Hematopoietic multipotent progenitor cell (in vitro differentiated cells): ENCODE measurements around the gene RIOK3. TPM values are rescaled to one million over a fixed set of nuclear protein-coding genes. Genes with fewer than 3 reads are reported as not detected.
A peak's percentile ranks its signal among the peaks of the same experiment; 100 is the strongest.
"Not testable (repeated sequence)": the region's sequence is repeated elsewhere in the genome, so short reads cannot be mapped to it uniquely, and the experiment has no call there.

Experiments used
- DNase-seq, 3 donors: peaks; one replicate each; pipeline ENCODE4 v3.0.0-alpha.2; 2011 to 2015; ENCODE audit warnings: low read depth in 2 of 3, low spot score in 2 of 3
- total RNA-seq: library from RNA; depleted of rRNA; stranded (reverse); fragments of >200 nt; gene quantifications from one replicate; pipeline ENCODE4 v1.2.3, GENCODE V29; 2012

Gene RIOK3, protein sequence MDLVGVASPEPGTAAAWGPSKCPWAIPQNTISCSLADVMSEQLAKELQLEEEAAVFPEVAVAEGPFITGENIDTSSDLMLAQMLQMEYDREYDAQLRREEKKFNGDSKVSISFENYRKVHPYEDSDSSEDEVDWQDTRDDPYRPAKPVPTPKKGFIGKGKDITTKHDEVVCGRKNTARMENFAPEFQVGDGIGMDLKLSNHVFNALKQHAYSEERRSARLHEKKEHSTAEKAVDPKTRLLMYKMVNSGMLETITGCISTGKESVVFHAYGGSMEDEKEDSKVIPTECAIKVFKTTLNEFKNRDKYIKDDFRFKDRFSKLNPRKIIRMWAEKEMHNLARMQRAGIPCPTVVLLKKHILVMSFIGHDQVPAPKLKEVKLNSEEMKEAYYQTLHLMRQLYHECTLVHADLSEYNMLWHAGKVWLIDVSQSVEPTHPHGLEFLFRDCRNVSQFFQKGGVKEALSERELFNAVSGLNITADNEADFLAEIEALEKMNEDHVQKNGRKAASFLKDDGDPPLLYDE
- 28.3 TPM for total RNA-seq

DNA sequence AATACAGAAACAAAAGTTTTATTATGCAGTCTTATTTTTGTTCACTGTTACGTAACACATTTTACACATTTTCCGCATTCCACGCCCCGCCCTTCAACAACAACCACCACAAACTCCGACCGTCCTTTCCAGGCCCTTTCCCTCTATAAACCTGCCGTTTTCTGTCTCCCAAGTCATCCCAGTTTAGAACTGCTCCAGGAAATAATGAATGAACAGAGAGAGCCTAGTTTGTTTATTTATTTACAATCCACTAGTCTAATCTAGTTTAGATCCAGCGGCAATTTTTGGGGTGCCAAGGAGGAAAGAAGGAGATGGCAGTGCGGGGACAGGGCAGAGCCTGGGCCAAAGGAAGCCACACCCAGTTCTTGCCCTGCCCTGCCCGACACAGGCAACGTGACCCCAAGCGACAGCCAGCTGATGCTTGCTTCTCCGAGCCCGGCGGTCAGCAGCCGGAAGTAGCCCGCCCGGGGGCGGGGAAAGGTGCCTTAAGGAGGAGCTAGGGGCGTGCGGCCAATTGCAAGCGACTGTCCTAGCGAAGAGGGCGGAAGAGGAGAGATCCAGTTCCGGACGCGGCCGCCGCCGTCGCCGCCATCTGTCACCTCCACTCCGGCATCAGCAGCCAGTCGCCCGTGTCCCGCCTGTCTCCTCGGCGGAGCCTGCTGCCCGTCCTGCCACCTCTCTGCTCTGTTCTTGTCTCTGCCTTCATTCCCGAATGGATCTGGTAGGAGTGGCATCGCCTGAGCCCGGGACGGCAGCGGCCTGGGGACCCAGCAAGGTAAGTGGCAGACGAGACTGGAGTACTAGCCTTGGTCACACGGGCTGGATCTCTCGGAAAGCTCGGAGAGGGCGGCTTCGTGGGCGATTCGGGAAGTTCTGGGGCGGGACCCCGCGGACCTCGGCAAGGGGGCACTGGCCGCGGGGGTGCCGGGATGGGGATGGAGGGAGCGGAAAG lies at the start of gene RIOK3:
RIOK3 (plus strand) TSS at position 560 of the 952 bp plus-strand sequence; CDS start at position 713, 153 bp downstream.
- peak; percentile 66 to 94 (median 94) for DNase-seq

DNA sequence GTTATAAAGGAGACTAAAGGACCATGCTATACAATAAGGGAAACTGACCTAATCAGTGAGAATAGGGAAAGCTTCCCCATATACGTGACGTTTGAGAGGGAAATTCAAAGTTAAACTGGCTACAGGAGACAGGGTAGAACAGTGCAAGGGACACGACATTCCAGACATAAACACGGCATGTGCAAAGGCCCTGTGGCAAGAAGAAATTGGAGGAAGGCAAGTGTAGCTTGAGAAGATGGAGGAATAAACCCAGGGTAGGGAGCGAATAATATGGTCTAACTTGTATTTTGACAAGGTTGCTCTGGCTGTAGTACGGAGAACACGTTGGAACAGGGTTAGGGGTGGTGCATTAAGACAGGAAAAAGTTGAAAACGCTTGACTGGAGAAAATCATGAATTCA lies 49.8 kb upstream of the RIOK3 start:
- DNase-seq = no peak

DNA sequence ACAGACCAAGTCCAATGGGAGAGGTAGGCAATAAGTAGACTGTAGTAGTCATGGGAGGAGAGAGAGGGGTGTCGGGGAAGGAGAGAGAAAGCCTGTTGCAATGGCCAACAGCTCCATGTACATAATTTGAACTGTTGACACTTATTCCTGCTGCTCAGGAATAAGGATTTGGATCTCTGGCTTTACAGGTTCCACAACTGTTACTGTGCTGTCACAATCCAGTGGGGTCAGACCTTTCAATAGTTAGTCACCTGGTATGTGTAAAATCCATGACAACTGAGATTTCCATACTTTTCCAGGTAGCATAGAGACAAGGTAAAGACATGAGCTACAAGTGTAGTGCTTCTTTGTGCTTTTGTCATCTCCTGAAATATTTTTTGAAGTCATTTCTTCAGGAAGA lies 47.5 kb upstream of the RIOK3 start:
- DNase-seq = no peak

DNA sequence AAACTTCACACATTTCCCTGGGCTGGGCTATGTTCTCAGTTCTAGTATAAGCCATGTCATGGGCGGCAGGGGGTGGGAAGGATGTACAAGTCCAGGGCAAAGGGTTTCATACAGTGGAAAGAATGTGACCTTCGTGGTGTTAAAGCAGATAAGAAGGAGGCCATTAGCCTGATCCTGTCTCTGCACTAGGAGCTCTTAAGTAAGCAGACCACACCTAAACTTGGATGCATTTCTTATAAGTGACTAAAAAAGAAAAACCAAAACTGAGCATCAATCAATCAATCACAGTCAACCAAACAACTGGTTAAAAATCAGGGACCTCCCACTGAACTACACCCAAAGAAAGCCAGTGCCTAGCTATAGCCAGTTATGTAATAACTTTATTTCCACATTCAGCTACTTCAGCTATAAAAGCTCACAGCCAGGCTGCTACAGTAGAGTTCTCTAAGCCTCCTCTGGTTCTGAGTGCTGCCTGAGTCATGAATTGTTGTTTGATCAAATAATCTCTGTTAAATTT lies 46.8 kb upstream of the RIOK3 start:
- DNase-seq = no peak

DNA sequence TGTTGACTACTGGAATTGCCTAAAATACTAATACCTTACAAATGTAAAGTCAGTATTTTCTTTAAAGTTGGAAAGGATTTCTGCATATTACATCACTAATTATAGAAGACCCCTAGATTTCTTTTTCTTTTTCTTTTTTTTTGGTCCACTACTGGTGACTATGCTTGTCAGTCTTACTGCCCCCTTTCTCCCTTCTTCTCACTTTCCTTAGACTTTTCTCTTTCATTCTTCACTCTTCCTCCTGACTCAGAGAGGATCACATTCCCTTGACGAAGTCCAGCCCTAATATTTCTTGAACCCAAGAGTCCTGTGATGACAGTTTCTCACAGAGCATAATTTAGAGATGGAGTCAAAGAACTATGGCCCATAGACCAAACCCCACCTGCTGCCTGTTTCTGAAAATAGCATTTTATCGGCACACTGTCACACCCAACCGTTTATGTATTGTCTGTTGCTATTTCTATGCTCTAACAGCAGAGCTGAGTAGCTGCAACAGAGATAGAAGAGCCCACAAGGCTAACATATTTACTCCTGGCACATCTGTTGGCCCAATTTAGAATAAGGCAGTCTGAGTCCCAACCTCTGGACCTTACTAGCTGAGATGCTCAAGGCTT lies 40.6 kb upstream of the RIOK3 start:
- DNase-seq = no peak

DNA sequence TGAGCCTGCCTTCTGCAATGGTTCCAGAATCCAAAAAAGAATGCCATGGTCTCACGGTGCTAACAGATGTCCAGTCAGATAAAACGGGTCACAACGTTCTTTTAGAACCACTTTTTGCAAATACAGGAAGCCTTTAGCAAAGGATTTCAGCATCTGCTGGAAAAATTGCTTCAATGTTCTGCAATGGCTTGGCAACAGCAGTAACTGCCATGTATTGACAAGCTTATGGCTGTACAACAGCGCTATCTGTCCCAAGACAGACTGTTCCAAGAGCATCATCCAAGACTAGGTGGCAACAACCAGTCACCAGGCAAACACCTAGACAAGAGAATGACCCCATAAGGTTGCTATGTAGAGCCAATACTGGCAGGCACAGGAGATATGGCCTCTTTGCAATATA lies 37.6 kb upstream of the RIOK3 start:
- no peak for DNase-seq

DNA sequence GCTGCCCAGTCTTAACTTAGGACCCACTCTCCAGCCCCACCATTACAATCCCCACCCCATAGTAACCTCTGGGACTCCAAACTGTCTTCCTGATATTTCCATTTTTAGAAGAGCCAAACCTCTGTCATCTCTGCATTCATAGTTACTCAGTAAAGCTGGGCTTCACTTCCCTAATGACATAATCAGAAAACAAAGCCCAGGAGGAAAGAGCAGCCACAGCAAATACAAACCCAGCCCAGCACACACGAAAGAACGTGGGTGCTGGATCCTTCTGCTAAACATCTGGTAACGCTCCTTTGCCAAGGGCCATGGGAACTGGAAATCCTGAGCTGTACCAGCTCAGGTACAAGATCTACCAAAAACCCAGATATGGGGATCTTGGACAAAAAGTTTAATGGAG lies 36.8 kb upstream of the RIOK3 start:
- DNase-seq = no peak

DNA sequence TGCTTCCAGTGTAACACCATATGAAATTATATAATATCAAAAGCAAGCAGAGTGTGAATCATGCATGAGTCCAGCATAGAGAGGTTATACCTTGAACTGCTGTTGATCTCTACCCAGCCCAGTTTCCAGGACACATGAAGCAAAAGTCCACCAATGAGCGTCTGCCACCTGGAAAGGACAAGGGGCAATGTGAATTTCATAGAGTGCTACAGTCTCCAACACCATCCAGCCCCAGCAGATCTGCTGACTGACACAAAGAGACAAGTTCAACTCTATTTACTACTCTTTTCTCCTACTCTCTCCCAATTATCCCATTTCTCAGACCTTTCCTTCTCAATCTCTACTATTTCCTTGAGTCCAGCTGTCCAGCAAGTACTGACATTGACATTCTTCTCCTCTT lies 31.8 kb upstream of the RIOK3 start:
- no peak for DNase-seq

DNA sequence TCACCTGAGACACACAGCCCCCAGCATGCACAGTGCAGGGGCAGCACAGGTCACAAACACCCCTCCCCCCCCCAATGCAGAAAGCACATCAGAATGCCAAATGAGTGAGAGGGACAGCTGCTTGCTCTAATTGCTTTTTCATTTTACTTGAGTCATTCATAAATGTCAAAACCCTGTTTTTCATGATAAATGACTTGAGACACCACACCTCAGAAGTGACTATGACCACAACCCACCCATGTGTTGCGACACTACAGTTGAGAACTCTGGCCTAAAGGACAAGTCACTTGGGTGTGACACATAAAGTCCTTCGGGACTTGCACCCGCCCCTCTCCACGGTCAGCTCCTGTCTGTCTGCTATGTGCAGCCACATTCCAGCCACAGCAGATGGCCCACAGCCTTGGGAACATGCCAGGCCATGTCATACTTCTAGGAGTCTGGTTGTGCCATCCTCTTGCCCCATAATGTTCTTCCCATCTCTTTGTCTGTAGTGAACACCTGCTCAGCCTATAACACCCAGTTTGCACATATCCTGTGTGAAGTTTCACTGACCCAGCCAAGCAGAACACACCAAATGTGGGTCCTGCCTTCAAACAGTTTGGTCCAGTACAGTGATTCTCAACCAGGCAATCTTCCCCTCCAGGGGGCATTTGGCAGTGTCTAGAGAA lies 30.2 kb upstream of the RIOK3 start:
- DNase-seq = peak in 2 of 3 donors; percentile 47 to 76

DNA sequence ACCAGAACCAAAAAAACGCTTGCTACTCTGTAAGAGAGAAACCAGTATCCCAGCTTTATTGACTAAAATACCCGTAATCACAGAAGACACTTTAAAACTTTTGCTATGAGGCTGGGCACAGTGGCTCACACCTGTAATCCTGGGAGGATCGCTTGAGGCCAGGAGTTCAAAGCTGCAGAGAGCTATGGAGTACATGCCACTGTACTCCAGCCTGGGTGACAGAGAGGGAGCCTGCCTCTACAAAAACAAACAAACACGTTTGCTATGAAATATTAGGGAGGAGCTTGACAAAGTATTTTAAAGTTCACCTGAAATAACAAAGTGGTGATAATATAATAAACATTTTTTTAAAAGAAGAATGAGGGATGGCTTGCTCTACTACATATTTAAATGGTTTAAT lies 28.5 kb upstream of the RIOK3 start:
- DNase-seq = no peak

DNA sequence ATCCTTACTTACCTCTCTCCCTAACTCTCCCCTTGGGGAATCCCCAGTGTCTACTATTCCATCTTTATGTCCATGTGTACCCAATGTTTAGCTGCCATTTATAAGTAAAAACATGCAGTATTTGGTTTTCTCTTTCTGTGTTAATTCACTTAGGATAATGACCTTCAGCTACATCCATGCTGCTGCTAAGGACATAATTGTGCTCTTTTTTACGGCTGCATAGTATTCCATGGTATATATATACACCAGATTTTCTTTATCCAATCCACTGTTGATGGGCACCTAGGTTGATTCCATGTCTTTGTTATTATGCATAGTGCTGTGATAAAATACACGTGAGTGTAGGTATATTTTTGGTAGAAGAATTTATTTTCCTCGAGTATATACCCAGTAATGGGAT lies 24.3 kb upstream of the RIOK3 start:
- DNase-seq = no peak

DNA sequence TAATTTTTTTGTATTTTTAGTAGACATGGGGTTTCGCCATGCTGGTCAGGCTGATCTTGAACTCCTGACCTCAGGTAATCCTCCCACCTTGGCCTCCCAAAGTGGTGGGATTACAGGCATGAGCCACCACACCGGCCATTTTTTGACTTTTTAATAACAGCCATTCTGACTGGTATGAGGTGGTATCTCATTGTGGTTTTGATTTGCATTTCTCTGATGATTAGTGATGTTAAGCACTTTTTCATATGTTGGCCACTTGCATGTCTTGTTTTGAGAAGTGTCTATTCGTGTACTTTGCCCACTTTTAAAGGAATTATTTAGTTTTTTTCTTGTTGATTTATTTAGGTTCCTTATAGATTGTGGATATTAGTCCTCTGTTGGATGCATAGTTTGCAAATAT lies 23.5 kb upstream of the RIOK3 start:
- not testable (repeated sequence) for DNase-seq

DNA sequence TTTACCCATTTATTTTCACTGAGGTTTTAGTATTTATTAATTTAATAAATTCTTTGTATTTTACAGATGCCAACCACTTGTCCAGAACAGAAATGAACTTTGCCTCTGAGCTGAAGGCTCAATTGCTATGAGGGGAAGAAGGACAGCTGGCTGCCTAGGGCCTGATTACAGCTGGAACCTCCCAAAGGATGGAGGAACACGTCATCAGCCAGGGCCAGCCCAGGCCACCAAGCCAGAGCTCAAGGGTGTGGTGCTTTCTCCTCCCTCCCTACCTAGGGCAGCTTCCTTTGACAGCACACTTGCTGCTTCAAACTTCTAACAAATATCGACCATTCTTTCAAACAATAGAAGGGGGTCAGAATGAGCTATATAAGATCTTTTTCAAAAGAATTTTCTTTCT lies 19.7 kb upstream of the RIOK3 start:
- no peak for DNase-seq

DNA sequence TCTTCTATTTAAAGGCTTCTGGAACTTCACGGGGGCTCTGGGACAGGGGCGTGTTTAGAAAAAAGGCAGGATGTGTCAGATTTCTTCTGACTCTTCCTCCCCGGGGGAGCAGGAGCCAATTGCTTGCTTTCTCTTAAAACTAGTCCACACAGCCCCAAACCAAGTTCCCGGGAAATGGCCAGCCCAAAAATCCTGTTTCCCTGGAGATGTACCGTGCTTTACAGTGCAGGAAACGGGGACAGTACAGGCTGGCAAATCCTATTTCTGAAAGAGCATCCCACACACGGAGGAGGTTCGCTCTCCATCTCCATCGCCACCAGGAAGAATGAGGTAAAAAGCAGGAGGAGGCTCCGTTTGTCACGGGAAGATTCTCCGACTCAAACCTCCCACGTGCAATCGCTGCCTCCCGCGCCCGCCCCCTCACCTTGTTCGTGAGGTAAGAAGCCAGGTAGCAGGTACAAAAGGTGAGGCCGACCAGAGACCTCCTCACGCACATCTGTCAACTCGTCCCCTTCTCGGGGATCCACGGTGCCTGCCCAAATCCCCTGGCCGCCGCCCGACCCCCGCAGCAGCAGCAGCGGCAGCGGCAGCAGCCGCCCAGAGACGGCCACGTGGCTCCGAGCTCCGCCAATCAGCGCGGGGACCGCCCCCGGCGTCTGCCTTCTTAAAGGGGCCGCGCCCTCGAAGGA lies 15.6 kb upstream of the RIOK3 start:
- DNase-seq = peak; percentile 30 to 70 (median 63)

DNA sequence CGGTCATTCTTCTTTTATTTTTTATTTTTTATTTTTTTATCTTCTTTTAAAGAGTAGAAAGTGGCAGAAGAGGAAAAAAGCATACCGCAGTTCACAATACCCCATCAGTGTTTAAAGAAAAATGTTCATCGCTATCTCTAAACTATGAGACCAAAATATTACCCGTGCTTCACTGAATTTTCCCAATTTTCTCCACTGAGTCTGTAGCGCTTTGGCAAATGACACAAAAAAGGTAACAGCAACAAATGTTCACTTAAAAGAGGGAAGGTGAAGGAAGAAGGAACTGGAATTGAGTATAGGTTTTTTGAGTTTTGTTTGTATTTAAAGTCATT lies 15.1 kb upstream of the RIOK3 start:
- no peak for DNase-seq

DNA sequence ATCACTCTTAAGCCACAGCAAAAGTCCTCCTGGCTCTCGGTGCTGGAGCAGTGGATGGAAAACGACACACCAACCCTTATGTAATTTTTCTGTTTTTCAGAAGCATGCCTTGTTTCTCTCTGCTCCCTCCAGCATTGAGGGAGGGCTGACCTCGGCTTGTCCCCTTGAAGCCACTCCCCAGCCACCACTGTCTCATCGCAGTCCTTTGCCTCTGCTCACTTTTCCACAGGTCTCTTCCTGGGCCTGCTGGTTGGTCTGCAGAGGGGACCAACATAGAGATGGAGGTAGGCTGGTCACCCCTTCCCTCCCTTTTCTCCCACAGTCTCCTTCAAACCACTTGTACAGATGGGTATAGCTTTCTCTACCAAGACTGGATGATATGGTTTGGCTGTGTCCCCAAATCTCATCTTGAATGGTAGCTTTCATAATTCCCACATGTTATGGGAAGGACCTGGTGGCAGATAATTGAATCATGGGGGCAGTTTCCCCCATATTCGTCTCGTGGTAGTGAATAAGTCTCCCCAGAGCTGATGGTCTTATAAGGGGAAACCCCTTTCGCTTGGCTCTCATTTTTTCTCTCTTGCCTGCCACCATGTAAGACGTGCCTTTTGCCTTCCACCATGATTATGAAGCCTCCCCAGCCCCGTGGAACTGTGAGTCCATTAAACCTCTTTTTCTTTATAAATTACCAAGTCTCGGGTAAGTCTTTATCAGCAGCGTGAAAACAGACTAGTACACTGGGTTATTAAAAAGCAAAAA lies 14.3 kb upstream of the RIOK3 start:
- no peak for DNase-seq

DNA sequence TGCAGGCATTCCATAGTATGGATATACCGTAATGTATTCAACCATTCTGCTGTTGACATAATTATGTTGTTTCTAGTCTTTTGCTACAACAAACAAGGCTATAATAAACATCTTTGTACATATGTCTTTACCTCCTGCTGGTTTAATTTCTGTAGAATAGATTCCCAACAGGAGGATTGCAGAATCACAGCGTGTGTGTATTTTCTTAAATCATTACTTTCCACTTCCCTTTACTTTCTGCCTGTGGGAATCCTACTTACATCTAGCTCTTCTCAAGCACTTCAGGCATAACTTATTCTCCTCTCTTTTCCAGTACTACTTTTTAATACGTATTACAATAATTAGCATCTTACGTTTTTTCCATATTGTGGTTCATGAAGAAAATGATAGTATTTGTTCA lies 13.0 kb upstream of the RIOK3 start:
- no peak for DNase-seq

DNA sequence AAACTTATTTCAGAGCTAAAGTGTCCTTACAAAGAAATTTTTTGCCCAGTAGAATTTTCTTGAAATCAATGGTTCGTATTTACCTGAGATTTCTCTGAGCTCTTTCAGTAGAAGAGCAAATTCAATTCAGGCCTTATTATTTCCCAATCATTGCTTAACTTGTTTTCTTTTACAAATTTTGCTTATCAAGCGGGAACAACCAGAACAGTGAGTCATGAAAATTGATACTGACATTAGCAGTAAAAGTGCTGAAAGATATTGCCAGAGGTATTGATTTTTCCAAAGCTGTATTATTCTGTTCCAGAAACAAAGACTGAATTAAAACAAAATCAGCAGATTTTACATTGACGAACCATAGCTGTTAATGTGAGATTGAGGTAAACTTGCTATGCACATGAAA lies 10.1 kb upstream of the RIOK3 start:
- no peak for DNase-seq

DNA sequence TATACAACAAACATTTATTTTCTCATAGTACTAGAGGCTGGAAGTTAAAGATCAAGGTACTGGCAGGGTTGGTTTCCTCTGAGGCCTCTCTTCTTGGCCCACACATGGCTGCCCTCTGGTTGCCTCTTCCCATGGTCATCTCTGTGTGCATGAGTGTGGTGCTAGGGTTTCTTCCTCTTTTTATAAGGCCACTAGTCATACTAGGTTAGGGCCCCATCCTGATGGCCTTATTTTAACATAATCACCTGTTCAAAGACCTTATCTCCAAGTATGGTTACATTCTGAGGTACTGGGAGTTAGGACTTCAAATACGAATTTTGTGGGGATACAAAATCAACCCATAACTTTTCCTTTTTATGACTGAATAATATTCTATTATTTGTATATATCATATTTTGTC lies 4.8 kb upstream of the RIOK3 start:
- no peak for DNase-seq
